OCI-LY1 (cell line): ENCODE measurements around the gene R3HDM1.

Experiments
- EZH2 ChIP-seq: fragments of 200-600 bp; sonication (generic), shearing (Covaris generic); IDR thresholded peaks from 2 replicates; pipeline ENCODE4 v1.8.0; 2017; ENCODE audit warnings: borderline replicate concordance, mixed run types, mild to moderate bottlenecking, antibody characterized with exemption, low read length, moderate library complexity, mixed read lengths
- TF ChIP-seq, protein P1 (sequence below): fragments of 200-600 bp; sonication (generic), shearing (Covaris generic); IDR thresholded peaks from 2 replicates; pipeline ENCODE4 v1.5.1; 2017; ENCODE audit warnings: mild to moderate bottlenecking, antibody characterized with exemption, low read length, moderate library complexity, mixed read lengths

DNA sequence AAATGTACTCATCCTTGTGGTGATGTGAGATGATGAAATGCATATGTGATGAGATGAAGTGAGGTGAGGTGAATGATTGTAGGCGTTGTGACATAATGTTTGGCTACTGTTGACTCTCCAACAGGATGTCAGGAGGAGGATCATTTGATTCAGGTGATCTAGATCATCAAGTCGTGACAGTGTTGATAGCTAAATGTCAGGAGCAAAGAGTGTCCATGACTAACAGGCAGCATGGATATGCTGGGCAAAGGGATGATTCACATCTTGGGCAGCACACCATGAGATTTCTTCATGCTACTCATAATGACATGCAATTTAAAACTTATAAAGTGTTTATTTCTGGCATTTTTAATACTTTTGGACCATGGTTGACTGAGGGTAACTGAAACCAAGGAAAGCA, 170.2 kb downstream of the R3HDM1 start:
- no peak for TF ChIP-seq EZH2
- TF ChIP-seq, protein P1, sequence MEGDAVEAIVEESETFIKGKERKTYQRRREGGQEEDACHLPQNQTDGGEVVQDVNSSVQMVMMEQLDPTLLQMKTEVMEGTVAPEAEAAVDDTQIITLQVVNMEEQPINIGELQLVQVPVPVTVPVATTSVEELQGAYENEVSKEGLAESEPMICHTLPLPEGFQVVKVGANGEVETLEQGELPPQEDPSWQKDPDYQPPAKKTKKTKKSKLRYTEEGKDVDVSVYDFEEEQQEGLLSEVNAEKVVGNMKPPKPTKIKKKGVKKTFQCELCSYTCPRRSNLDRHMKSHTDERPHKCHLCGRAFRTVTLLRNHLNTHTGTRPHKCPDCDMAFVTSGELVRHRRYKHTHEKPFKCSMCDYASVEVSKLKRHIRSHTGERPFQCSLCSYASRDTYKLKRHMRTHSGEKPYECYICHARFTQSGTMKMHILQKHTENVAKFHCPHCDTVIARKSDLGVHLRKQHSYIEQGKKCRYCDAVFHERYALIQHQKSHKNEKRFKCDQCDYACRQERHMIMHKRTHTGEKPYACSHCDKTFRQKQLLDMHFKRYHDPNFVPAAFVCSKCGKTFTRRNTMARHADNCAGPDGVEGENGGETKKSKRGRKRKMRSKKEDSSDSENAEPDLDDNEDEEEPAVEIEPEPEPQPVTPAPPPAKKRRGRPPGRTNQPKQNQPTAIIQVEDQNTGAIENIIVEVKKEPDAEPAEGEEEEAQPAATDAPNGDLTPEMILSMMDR = no peak
